Ishikawa (cell line): ENCODE data around the gene TRAF7.
A peak's percentile ranks its signal among the peaks of the same experiment; 100 is the strongest.

Experiments used
- CEBPB ChIP-seq: IDR thresholded peaks from 2 replicates; pipeline ENCODE4 v1.6.1; 2012
- CREB1 ChIP-seq: IDR thresholded peaks from 2 replicates; pipeline ENCODE4 v1.6.1; 2012; ENCODE audit warnings: low read depth
- EGR1 ChIP-seq: IDR thresholded peaks from 2 replicates; pipeline ENCODE4 v1.6.1; 2012
- EP300 ChIP-seq: IDR thresholded peaks from 2 replicates; pipeline ENCODE4 v1.6.1; 2012; ENCODE audit warnings: borderline replicate concordance
- FOXM1 ChIP-seq: IDR thresholded peaks from 2 replicates; pipeline ENCODE4 v1.6.1; 2012; ENCODE audit warnings: low read depth, borderline replicate concordance
- NFIC ChIP-seq: IDR thresholded peaks from 2 replicates; pipeline ENCODE4 v1.6.1; 2012
- RAD21 ChIP-seq: IDR thresholded peaks from 2 replicates; pipeline ENCODE4 v1.6.1; 2012; ENCODE audit warnings: low read depth
- TAF1 ChIP-seq: IDR thresholded peaks from 2 replicates; pipeline ENCODE4 v1.6.1; 2012; ENCODE audit warnings: low read depth, mild to moderate bottlenecking
- TCF12 ChIP-seq: IDR thresholded peaks from 2 replicates; pipeline ENCODE4 v1.6.1; 2012; ENCODE audit warnings: low read depth
- TEAD4 ChIP-seq: IDR thresholded peaks from 2 replicates; pipeline ENCODE4 v1.6.1; 2012
- YY1 ChIP-seq: IDR thresholded peaks from 2 replicates; pipeline ENCODE4 v1.6.1; 2012; ENCODE audit warnings: low read depth
- ZBTB7A ChIP-seq: IDR thresholded peaks from 2 replicates; pipeline ENCODE4 v1.6.1; 2012; ENCODE audit warnings: low read depth
- TF ChIP-seq, protein P1 (sequence below): IDR thresholded peaks from 2 replicates; pipeline ENCODE4 v1.6.1; 2012
- TF ChIP-seq, protein P2 (sequence below): IDR thresholded peaks from 2 replicates; pipeline ENCODE4 v1.6.1; 2012
- TF ChIP-seq, protein P3 (sequence below): IDR thresholded peaks from 2 replicates; pipeline ENCODE4 v1.6.1; 2012; ENCODE audit warnings: low read depth, mild to moderate bottlenecking

Gene TRAF7

DNA sequence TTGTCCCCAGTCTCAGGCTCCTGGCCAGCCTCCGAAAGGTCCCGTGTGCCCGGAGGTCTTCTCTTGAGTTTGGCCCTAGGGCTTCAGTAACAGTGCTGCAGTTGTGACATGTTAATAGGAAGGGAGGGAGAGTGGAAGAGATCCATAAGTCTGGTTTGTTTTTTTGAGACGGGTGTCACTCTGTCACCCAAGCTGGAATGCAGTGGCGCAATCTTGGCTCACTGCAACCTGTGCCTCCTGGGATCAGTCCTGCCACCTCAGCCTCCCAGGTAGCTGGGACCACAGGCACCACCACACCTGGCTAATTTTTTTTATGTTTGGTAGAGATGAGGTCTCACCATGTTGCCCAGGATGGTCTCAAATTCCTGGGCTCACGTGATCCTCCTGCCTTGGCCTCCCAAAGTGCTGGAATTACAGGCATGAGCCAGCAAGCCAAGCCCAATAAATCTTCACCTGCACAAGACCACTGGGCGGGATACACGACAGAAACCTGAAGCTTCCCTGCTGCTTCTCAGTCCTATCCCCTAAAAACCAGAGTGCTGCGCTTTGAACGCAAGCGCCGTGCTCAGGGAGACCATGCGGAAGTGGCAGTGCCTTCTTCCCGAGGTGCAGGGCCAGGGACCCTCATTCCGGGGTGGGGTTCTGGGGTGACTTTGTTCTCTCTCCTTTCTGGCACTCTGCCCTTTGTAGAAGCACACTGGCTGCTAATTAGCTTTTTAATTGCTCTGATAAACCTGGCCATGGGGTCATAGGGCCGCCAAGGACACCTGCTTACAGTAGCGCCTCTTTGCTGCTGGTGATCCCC is 10.9 kb downstream of the TRAF7 start:
- peak; percentile 52; the same call in 1 of the 2 replicates for TF ChIP-seq CEBPB
- TF ChIP-seq, protein P1, sequence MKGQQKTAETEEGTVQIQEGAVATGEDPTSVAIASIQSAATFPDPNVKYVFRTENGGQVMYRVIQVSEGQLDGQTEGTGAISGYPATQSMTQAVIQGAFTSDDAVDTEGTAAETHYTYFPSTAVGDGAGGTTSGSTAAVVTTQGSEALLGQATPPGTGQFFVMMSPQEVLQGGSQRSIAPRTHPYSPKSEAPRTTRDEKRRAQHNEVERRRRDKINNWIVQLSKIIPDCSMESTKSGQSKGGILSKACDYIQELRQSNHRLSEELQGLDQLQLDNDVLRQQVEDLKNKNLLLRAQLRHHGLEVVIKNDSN, result peak; percentile 60
- TF ChIP-seq NFIC, result no peak

DNA sequence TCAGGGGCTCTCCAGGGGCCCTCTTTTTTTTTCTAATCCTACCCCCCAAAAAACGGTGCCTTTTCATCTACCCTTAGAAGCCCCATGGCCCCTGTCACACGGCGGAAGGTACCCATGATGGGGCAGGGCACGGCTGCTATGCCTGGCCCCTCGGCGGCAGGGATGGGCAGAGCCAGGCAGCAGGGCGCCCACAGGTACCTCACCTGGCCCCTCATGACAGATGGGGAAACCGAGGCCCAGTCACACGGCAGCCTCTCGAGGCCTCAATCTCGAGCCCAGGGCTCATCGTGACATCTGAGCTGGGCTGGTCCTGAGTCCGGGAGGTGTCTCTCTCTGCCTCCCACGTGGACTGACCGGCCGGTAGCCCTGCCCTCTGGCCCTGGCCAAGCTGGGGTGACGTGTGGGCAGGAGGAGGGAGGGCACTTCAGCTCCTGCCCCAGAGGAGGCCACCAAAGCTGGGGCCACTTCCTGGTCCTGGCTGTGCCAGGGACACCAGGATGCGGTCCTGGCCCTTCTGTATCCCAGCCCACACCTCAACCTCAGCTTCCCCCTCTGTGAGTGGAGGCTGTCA is 11.6 kb downstream of the TRAF7 start:
- TF ChIP-seq CEBPB (no peak), CREB1 (no peak), EGR1 (no peak), NFIC (no peak), TCF12 (no peak), FOXM1 (no peak), TAF1 (no peak), RAD21 (no peak), EP300 (no peak), TEAD4 (no peak), ZBTB7A (no peak)

DNA sequence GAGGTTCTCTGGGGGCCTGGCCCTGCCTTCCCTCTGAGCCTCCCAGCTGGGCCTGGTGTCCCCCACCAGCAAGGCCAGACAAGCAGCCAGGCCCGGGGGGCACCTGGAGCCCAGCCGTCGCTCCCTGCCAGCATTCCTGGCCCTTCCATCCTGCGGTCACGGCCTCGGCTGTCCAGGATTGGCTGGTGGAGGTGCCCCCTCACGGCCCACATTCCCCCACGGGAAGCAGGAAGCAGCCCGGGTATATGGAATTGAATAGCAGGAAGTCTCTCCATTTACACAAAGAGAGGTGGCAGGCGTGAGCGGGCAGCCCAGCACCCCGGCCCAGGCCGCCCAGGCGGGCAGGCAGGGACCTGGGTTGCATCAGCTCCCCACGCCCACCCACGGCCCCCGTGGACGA is 14.5 kb downstream of the TRAF7 start:
- TF ChIP-seq TCF12 (no peak), NFIC (no peak), TEAD4 (no peak), EP300 (no peak), CREB1 (no peak), YY1 (no peak)
- TF ChIP-seq, protein P2, sequence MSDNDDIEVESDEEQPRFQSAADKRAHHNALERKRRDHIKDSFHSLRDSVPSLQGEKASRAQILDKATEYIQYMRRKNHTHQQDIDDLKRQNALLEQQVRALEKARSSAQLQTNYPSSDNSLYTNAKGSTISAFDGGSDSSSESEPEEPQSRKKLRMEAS, result no peak

DNA sequence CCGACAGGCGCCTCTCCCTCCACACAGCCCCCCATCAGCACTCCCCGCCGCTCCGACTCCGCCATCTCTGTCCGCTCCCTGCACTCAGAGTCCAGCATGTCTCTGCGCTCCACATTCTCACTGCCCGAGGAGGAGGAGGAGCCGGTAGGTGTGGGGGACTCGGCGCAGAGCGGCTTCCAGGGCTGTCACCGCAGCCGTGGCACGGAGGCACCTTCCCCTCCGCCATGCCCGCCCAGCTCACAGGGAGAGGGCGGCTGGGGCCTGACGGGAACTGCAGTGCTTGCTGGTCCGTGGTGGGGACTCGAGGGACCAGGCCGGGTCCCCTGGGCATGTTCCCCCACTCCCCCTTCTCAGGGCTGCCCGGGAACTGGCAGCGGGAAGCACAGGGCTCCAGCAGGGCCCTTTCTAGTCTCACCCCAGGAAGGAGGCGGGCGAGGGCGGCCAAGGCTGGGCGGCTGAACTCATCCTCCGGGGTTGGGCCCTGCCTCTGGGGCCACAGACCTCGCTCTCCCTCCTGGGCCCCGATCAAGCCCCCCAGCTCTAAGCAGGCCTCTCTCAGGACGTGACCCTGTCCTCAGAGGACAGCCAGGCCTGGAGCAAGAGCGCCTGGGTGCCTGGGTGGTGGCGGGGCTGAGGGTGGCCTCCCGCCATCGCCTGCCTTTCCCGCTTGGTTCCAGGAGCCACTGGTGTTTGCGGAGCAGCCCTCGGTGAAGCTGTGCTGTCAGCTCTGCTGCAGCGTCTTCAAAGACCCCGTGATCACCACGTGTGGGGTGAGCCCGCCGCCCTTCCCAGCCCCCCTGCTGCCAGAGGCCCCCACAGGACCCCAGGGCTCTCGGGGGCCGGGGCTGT is 15.2 kb downstream of the TRAF7 start:
- TF ChIP-seq, protein P1, result no peak
- TF ChIP-seq TAF1 (no peak), NFIC (no peak), EP300 (no peak), EGR1 (no peak), FOXM1 (no peak), CEBPB (no peak)
- TF ChIP-seq, protein P3, sequence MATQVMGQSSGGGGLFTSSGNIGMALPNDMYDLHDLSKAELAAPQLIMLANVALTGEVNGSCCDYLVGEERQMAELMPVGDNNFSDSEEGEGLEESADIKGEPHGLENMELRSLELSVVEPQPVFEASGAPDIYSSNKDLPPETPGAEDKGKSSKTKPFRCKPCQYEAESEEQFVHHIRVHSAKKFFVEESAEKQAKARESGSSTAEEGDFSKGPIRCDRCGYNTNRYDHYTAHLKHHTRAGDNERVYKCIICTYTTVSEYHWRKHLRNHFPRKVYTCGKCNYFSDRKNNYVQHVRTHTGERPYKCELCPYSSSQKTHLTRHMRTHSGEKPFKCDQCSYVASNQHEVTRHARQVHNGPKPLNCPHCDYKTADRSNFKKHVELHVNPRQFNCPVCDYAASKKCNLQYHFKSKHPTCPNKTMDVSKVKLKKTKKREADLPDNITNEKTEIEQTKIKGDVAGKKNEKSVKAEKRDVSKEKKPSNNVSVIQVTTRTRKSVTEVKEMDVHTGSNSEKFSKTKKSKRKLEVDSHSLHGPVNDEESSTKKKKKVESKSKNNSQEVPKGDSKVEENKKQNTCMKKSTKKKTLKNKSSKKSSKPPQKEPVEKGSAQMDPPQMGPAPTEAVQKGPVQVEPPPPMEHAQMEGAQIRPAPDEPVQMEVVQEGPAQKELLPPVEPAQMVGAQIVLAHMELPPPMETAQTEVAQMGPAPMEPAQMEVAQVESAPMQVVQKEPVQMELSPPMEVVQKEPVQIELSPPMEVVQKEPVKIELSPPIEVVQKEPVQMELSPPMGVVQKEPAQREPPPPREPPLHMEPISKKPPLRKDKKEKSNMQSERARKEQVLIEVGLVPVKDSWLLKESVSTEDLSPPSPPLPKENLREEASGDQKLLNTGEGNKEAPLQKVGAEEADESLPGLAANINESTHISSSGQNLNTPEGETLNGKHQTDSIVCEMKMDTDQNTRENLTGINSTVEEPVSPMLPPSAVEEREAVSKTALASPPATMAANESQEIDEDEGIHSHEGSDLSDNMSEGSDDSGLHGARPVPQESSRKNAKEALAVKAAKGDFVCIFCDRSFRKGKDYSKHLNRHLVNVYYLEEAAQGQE, result no peak
- TF ChIP-seq, protein P2, result no peak

DNA sequence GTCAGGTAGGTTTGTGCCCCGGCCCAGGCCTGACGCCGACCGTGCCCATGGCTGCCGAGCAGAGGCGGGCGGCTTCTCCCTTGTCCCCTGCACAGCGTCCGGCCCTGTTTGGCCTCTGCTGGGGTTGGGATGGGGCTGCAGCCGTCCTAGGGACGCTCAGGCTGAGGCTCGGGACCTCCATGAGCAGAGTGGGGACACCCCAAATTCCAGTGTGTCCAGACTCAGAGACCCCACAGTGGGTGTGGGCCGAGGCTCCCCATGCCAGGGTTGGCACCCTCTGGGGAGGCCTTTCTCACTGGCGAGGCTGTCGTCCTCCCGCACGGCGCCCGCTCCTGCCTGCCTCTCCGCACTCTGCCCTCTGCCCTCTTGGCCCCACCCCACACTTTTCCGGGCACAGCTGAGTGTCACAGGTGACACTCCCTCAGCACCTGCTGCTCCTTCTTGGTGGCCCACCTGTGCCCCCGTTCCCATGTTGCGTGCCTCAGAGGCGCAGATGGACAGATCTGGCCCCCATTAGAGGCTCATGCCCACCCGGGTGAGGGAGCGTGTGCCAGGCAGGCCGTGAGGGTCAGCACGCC is 16.1 kb downstream of the TRAF7 start:
- TF ChIP-seq, protein P2, result no peak
- TF ChIP-seq EP300, result no peak
- TF ChIP-seq YY1, result no peak
- TF ChIP-seq EGR1, result no peak
- TF ChIP-seq ZBTB7A, result no peak
- no peak for TF ChIP-seq CEBPB
- no peak for TF ChIP-seq CREB1
- TF ChIP-seq, protein P3, result no peak
- TF ChIP-seq FOXM1, result no peak
- TF ChIP-seq RAD21, result no peak
- no peak for TF ChIP-seq TCF12
- no peak for TF ChIP-seq TAF1
- no peak for TF ChIP-seq TEAD4
